H1 (cell line): ENCODE measurements around the gene AASDH.

Experiments
- TAF1 ChIP-seq: IDR thresholded peaks from 2 replicates; pipeline ENCODE4 v1.6.1; 2011; ENCODE audit warnings: mild to moderate bottlenecking, low read depth, low read length
- TF ChIP-seq, protein P1 (sequence below), 3 experiments: IDR thresholded peaks; 1 replicate in 2 of 3; 2 replicates in 1 of 3; pipeline versions ENCODE4 v1.5.1 to v1.6.1; 2011; ENCODE audit warnings: low read length in 3 of 3, mild to moderate bottlenecking in 3 of 3, inconsistent platforms in 2 of 3, low read depth in 1 of 3, moderate library complexity in 1 of 3; ENCODE audit not compliant: insufficient read depth in 1 of 3; ENCODE audit errors: control extremely low read depth in 1 of 3

DNA sequence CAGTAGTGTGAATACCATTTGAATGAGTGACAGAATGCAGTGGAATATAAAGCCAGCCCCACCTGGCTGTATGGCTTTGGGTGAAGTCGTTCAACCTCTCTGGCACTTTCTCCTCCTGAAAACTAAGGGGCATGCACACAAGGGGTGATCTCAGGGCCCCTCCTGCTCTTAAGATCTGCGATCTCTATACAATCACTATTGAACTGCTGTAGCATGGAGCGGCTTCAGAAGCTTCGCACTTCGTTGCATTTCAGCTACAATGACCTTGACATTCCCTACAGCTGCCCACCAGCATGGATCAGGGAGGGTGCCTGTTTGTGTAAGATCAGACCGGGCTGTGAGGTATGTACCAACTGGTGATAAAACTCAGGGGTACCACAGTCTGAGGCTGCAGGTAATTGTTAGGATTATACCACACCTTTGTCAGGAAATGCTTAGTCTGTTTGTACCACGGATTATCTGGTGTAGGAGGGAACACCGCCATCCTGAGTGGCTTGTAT is 85.2 kb downstream of the AASDH start:
- TF ChIP-seq TAF1, result no peak
- TF ChIP-seq, protein P1, sequence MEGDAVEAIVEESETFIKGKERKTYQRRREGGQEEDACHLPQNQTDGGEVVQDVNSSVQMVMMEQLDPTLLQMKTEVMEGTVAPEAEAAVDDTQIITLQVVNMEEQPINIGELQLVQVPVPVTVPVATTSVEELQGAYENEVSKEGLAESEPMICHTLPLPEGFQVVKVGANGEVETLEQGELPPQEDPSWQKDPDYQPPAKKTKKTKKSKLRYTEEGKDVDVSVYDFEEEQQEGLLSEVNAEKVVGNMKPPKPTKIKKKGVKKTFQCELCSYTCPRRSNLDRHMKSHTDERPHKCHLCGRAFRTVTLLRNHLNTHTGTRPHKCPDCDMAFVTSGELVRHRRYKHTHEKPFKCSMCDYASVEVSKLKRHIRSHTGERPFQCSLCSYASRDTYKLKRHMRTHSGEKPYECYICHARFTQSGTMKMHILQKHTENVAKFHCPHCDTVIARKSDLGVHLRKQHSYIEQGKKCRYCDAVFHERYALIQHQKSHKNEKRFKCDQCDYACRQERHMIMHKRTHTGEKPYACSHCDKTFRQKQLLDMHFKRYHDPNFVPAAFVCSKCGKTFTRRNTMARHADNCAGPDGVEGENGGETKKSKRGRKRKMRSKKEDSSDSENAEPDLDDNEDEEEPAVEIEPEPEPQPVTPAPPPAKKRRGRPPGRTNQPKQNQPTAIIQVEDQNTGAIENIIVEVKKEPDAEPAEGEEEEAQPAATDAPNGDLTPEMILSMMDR (IDR thresholded peaks at IDR 0.05; ENCODE audit: control extremely low read depth in 1 of 3, insufficient read depth in 1 of 3, low read depth in 1 of 3, low read length in 3 of 3), result no peak
